HG02885 (cell line): Measurements from ENCODE around the gene TMEM63A.
A peak's percentile ranks its signal among the peaks of the same experiment; 100 is the strongest.

Experiments used
- ATAC-seq: cut with Tn5 transposase; IDR thresholded peaks from one replicate; pipeline ENCODE4 v1.9.1; 2021; ENCODE audit warnings: mild to moderate bottlenecking; ENCODE audit not compliant: unreplicated experiment, poor library complexity

Gene TMEM63A

DNA sequence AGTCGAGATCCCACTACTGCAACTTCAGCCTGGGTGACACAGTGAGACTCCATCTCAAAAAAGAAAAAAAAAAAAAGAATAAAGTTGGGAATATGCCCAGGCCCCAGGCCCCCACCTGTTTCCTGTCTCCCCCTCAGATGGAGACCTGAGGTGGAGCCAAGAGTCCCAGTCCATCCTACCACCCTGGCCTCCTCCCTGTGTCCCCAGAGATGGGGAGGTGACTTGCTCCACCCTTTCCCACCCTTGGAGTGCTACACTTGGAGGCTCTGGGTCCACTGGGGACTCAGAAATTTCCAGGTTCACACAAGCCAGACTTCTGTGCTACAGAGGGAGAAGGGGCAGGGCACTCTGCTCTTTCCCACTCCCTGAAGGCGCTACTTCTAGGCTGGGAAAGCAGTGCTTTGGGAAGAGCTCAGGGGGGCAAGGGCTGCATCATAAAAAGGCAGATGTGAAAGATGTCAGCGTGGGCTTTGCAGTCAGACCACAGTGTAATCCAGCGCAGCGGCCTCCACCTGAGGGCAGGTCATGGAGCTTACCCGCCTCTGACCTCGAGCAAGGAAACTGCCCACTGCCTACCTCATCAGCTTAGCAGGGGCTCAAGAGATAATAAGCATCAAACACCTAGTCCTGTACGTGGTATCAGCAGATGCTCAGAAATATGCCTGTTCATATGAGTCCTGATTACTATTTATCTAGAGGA is 13.4 kb downstream of the TMEM63A start:
- ATAC-seq = no peak

DNA sequence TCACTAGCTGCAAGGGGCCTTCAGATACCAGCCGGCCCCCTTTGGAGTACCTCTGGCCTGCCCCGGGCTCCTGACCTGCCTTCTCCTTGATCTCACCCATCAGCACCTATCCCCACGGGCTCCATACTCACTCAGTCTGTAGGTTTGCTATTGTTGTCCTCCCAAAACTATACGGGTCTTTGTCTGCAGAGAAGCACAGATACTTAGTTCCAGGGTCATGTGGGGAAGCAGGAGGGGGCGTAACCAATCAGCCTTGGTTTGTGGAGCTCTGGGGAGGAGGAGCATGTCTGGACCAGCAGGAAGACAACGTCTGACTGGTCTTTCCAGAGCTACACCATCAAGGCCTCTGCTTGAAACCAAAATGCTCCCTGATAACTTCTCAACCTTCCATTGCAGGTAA is 15.2 kb downstream of the TMEM63A start:
- ATAC-seq = no peak

DNA sequence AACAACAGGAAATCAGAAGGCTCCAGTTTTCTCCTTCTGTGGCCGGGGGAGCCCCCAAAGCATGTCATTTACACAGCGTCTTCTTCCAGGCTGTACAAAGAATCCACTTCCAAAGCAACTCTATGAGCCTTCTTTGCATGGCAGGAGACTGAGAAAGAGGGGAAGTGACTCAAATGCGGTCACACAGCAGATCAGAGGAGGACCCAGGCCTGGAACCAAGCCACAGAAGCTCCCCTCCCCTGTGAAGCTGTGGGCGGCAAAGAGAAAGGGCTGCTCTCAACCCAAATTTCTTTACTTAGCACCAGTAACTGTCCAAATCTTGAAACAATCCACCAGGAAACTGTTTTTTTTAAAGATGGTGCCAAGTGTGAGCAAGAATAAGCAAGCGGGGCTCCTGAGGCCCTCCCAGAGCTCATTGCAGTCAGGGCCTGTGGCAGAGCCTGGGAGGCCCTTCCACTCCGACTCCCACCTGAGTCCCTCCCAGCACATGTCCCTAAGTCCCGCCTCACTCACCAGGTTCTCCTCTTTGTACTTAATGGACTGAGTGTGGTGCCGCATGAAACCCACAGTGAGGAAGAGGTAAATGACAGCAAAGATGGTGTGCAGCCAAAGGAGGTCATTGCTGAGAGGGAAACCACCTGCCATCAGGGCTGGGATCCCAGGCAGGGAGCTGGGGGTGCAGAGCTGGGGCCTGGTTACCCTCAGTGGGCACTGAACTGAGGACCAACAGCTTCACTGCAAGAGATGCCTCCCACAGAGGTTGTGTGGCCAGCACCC is 15.9 kb downstream of the TMEM63A start:
- peak; percentile 77 for ATAC-seq

DNA sequence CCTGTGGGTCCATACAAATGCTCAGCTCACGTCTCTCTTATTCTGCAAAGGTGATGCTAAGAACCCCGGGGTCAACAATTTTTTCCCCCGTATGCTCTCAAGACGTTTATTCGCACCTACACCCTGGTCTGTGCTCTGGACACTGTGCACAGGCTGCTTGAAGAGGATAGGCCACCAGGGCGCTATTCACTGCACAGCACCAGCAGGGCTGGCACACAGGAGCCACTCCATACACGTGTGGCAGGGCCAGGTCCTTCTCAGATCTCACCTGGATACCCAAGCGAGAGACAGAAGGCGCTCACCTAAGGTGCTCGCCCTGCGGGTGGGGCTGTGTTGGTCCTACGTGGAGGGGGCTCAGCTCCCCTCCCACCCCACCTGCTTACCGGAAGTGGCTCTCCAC is 16.7 kb downstream of the TMEM63A start:
- ATAC-seq = no peak

DNA sequence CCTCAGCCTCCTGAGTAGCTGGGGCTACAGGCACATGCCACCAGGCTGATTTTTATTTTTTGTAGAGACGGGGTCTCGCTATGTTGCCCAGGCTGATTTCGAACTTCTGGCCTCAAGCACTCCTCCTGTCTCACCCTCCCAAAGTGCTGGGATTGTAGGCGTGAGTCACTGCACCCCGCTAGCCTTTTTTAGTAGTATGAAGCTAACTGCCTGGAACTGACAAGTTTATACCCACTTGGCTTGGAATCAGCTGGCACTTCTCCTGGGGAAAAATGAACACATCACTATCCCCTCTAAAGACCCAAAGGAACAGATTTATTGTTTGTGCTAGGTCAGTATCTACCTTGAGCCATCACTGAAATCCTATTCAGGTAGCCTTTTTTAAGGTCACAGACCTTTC is 19.0 kb downstream of the TMEM63A start:
- no peak for ATAC-seq

DNA sequence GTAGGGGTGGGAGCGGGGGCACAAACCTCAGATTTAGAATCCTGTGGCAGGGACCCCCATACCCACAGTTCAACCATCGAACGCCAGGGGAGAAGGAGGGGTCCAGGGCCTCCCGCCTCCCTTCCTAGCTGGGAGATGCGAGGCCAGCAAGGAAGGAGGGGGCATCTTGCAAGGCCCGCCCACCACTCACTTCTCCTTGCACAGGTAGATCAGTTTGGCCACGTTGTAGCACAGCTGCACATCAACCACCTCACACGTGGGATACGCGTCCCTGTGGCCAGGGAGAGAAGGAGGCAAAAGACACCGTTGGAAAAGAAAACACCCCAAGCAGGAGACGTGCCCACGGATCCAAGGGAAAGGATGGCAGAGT is 19.6 kb downstream of the TMEM63A start:
- ATAC-seq = no peak

DNA sequence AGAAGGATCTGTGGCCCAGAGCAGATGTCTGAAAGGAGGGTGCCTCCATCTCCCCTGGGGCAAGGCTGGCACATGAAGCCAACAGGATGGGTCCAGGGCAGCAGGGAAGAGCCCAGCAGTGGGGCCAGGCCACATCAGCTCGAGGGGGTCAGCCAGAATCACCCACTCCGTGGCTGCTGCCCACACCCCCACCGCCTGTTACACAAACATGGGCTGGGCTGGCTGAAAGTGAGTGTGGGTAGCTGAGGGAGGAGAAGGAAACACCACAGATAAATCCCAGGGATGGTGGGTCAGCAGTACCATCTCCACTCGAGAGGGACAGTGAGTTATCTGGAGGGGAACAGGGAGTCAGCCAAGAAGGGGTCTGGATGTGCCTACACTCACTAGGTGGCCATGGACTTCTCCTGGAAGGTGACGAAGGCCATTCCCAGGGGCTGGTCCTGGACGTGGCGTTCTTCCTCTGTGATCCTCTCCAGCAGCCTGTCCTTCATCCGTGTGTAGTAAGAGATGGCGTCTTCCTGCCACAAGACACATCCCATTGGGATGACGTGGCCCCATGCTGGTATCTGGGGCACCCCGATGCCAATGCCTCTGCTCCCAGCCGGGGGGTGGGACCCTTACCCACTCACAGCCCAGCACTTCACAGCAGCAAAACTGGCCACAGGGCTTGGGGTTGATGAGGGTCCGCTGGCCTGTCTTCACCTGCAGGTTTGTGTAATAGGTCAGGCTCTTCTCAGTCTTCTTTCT is 20.2 kb downstream of the TMEM63A start:
- no peak for ATAC-seq

DNA sequence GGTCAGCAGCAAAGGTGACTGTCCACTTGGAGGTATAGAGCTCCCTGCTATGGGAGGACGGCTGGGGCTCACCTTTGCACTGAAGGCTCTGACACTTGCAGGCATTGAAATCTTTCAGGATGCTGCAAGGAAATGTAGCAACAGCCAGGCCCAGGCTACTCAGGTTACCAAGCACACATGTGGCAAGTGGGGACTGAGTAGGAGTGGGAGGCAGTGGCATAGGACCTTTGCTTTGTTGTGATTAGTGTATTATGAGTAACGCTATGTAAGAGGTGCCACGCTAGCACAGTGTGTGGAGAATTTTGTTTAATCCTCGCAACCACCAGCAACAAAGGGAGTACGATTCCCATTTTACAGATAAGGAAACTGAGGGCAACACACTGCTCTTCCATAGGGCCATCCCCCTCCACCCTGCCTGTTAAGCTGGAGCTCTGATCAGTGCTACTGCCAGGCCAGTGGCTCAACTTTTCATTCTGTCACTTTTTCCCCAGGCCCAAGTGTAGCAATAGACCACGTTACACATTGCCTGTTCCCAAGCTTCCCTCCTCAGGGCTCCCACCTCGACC is 21.2 kb downstream of the TMEM63A start:
- ATAC-seq = no peak

DNA sequence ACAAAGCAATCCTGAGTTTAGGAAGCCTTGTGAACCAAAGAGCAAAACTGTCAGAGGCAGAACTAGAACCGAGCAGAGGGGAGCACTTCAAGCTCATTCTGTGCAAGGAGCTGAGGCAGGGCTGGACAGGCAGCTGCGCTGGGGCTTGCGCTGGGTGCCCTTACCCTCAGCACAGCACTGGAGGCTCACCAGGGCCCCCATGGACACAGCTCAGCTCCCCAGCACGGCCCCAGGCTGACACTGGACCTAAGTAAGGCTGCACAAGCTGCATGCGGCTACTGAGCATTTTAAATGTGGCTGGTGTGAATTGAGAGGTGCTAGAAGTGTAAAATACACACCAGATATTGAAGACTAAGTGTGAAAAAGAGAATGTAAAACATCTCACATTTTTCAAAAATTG is 22.1 kb downstream of the TMEM63A start:
- ATAC-seq = no peak

DNA sequence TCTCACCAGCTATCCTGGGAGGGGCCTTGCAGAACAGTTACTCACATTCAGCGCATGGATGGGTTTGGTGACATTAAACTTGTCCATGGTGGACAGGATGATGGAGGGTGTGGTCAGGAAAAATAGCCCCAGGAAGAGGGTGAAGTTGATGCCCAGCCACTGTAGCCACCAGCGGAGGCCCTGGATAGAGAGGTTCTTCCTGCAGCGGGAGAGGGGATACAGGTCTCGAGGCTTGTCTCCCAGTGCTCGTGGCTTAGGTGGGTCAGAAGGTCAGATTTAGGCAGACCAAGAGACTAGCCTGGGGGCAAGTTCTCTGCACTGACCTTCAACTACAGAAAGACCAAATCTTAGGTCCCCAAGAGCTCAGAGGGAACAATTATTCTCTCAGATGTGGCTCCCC is 23.0 kb downstream of the TMEM63A start:
- ATAC-seq = no peak

DNA sequence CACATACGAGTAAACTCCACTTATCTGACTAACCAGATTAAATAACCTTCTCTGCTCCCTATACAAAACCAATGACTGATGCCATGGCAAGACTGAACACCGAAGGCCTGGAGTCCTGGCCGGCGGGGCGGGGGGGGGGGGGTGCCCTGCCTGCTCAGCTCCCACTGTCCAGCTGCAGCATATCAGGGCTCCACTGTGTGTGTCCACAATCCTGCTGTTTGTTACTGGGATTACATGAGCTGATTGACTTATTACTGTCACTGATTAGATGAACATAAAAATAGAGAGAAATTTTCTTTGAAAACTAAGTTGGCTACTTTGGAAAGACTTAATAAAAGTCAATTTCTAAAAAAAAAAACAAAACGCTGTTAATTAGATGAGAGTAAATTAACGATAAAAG is 24.9 kb downstream of the TMEM63A start:
- no peak for ATAC-seq

DNA sequence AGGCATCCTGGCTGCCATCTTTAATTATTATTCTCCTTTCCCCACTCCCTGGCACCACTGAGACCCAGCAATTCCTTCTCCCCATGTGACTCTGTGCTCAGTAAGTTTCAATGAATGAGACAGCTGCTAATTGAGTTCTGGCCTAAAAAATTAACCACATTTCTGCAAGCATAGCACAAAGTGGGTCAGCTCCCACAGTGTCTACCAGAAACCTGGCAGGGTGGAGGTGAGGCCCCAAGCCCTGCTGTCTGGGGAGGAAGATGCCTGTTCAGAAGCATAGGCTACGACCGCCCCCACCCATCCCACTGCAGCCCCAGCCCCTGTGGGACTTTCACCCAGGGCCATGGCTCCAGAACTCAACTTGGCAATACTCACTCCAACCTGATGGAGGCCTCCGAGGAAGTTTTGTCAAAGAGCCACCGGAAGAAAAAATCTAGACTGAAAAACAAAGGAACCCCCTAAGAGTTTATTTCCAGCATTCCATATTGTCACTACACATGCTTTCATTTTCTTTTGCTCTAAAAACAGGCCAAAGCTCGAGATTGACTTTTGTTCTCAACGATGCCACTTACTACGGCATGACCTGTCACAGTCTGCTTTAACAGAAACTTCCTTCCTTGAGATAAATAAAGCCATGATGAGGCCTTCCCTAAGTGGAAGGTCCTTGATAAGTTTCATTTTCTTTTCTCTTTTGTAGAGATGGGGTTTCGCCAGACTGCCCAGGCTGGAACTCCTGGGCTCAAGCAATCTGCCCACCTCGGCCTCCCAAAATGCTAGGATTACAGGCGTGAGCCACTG is 26.5 kb downstream of the TMEM63A start:
- no peak for ATAC-seq

DNA sequence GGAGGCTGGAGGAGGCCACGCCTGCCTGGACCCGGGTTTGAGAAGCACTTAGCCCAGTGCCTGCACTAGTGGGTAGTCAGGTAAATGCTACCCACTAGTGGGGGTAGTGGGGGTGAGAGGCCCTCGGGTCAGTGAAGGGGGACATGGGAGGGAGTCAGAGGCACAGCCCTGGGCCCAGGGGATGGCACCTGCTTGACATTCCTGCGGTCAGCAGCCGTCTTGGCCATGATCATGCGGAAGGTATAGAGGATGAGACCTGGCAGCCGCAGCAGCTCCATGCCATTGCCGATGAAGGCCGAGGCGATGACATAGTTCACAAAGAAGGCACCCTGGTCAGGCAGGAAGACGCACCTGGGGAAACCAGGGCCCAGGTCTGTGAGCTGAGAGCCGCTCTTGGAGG is 28.7 kb downstream of the TMEM63A start:
- no peak for ATAC-seq

DNA sequence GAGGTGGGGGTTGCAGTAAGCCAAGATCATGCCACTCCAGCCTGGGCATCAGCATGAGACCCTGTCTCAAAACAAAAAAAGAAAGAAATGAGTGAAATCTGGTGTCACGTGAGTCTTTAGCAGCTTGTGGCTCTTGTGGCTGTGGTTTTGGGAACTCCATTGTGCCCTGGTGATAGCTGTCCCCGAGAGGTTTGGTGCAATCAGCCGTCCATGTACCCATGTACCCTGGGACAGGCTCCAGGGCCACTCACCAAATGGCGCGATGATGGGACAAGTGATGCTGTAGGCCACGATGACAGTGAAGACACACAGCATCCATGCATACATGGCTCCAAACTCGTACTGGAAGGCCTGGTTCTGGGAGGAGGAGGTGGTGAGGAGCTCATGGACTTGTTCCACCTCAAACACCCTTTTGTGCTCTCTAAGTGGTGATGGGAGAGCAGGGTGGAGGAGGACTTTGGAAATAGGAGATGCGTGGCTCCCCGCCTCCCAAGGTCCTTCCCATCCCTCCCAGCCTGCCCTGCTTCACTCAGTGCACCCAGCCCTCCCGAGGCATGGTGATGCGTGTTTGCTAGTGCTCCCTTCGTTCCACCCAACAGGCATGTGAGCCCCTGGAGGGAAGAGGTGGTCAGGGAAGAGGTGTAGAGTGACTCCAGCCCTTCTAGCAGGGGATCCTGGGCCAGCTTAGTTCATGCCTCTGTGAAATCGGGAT is 29.6 kb downstream of the TMEM63A start:
- no peak for ATAC-seq

DNA sequence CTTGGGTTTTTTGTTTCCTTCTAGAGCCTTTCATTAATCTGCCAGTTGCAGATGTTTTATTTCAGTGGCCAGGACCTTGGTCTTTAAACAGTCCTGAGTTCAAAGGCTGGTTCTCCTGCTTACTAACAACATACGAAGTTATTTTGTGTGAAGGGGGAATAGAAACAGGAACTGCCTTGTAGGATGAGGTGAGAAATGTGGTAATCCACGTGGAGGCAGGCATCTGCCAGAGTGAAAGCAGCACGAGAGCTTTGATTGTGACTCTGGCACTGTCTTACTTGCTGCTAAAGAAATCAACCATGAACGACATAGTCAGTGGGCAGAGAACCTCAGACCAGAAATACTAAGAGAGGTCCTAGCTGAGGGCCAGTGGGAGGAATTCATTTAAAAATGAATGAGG is 30.4 kb downstream of the TMEM63A start:
- peak; percentile 63 for ATAC-seq

DNA sequence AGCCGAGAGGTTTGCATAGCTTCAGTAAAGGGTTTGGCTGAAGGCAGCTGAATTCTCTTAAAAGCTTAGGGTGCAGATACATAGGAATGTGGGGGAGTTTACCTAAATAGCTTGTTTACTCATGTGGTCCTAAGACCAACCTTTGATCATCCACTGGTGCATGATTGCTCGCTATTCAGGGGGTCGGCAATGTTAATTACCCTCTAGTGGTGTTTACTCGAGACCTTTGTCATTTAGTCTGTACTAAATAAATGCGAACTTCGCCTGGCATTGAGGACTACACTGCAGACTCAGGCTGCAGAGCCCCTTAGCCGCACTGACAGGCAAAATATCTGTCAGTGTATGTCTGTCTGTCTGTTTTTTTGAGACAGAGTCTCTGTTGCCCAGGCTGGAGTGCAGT is 31.8 kb downstream of the TMEM63A start:
- ATAC-seq = no peak

DNA sequence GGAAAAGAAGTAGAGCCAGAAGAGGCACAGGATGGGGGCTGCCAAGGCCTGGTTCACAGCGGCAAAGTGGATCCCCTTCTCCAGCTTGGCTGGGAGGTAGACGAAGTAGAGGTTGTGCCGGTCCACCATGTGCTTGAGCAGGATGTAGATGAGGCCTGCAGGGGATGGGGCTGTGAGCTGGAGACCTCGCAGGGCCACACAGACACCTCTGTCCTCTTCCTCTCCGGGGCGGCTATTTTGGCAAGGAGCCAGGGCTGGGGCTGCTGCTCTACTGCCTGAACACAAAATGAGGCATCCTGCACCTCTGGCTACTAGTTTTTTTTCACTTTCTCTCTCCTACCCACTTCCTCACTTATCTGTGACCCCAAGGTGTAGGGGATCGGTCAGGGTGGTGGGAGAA is 32.3 kb downstream of the TMEM63A start:
- no peak for ATAC-seq

DNA sequence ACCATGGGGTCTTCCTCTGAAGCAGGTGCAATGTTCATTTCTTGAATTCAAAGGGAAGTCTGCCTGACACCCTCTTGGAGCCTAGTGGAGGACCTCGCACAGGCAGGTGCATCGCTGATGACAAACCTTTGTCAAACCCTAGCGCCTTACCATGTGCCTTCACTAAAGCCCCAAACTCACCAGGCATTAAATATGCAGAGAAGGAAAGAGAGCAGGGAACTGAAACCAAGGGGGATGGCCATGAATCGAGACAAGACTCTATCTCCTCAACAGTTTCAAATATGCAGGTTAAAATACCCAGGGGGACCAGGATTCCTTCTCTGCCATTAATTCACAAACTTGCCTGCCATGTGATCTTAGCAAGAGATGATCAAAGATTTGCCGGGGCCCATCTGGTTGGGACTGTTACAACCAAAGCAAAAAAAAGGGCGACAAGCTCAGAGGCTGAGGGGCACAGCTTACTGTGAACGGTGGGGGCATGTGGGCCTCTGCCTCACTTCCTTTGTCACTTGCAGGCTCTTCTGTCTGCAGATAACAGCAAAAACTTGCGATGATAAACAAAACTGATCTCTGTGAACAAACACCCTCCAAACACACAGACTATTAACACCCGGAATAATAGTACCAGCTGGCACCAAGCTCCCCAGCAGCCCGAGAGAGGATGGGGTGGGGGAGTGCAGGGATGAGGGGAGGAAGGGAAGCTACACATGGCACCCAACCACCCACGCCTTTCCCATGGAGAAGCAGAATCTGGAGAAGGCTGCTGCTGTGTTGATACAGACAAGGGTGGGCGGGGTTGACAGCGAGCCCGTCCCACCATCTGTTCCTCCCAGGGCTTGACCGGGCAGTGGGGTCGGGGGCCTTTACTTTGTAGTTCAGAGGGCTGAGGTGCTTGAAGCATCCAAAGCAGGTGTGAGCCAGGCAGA is 33.9 kb downstream of the TMEM63A start:
- ATAC-seq = peak; percentile 66

DNA sequence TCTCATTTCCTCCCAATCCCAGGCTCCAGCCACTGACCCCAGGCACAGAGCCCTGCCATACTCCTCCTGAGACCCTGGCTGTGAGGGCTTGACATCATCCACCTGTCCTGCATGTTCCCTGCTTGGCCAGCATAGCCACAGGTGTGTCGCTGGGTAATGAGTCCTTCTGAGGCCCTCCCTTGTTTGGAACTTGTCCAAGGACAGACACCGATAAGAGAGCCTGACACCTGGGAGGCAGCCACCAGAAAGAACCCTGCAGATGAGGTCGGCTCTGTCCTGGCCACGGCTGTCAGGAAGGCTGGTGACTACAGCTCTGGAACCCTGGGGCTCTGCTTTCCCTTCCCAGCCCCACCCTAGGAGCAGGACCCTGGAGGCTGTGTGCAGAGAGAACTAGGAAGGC is 34.6 kb downstream of the TMEM63A start:
- ATAC-seq = no peak
